OCI-LY3 (cell line): ENCODE results near the gene TRIM41.

Source experiments
- CTCF ChIP-seq: fragments of 200-600, 300-600 bp; sonication (generic); IDR thresholded peaks from 2 replicates; pipeline ENCODE4 v1.5.1; 2014; ENCODE audit warnings: antibody characterized with exemption, low read length, low read depth
- EZH2phosphoT487 ChIP-seq: fragments of 200-600 bp; shearing (Covaris generic); IDR thresholded peaks from 2 replicates; pipeline ENCODE4 v1.6.1; 2018; ENCODE audit warnings: antibody characterized with exemption, mixed run types, low read depth

DNA sequence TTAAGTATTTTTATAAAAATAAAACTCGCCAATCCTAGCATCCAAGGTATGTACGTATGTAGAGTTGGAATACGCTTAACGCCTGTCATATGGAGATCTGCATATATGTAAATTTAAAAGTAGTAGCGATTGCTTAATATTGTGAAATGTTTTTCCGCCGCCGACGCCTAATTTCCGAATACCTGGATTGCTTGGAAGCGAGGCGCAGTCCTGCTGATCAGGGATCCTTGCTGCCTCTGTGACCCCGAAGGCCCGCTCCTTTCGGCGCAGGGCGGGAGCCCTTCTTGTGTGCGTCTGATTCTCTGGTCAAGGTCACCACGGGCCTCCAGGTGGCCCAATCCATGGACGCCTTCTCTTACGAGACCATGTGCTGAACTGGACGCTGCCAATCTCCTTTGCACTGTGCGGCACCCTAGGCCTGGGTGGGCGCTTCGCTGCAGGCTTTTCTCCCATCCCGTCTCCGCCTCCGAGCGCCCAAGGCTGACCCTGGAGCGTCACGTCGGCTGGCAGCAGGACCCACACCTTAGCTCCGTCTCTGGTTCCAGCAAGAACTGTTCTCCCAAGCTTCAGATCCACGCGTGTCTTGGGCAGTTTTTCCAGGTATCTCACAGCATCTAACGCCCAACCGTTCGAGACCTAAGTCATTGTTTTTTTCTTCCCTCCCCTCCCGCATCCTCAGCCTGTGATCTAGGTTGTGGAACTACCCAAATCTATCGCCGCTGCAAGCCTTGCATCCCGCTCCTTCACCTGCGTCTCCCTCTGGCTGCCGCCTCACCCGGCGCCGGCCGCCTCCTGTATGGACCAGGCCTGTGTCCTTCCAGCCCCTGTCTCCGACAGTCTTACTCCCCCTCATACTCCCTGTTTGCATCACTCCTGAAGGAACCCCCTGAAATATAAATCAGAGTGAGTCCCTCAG lies 3.6 kb upstream of the TRIM41 start:
- TF ChIP-seq CTCF (no peak), EZH2phosphoT487 (no peak)
